Loucy (cell line): ENCODE measurements around the gene HOXD13.

Experiments used
- CTCF ChIP-seq: fragments of 200-600 bp; sonication (generic); conservative IDR thresholded peaks from 2 replicates; pipeline ENCODE4 v1.5.1; 2014; ENCODE audit warnings: mild to moderate bottlenecking, antibody characterized with exemption, low read length
- EZH2phosphoT487 ChIP-seq: fragments of 200-600 bp; IDR thresholded peaks from 2 replicates; pipeline ENCODE4 v1.6.1; 2018; ENCODE audit warnings: antibody characterized with exemption, mild to moderate bottlenecking, moderate library complexity, borderline replicate concordance

- no peak for TF ChIP-seq CTCF
- TF ChIP-seq EZH2phosphoT487, result no peak
Observed at GRCh38 chr2:176100547-176101140, 8.1 kb downstream of the HOXD13 start.
